DMS 273 (cell line): Measurements from ENCODE around the gene ZNF239.
"Not testable (repeated sequence)": the region's sequence is repeated elsewhere in the genome, so short reads cannot be mapped to it uniquely, and the experiment has no call there.

ENCODE experiments used
- DNase-seq: peaks from one replicate; lab custom pipeline; 2025; ENCODE audit not compliant: unreplicated experiment; lab: John Stamatoyannopoulos, UW

The ZNF239 gene

DNA sequence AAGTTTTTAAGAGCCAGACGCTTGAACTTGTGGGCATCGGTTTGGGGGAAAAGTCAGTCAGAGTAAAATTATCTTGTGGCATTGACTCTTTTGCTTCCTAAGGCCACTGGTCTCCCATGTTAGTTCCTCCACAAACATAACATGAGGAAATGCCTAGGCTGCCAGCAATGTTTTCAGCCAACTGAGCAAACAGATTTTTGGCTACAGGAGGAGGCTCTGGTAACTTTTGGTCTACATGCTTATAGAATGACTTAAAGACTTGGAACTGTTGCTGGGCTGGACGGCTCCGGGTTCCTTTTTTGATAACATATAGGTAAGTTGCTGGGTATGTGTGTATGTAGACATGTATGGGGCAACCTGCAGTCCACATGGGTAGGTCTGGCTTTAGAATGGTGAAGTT is 9.6 kb upstream of the ZNF239 start:
- DNase-seq, result no peak

DNA sequence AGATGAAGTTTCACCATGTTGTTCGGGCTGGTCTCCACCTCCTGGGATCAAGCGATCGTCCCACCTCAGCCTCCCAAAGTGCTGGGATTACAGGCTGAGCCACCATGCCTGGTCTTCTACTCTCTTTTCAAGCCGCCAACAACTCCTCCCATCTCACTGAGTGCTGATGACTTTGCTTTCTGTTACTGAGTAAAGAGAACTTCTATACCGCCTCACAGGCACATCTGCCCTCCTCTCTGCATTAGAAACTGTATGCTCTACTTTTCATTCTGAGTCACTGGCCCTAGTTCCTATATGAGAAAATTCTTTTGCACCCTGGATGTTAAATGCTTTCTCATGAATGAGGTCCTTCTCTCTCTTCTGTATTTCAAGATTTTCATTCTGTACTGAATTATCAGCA is 2.2 kb upstream of the ZNF239 start:
- DNase-seq, result no peak

DNA sequence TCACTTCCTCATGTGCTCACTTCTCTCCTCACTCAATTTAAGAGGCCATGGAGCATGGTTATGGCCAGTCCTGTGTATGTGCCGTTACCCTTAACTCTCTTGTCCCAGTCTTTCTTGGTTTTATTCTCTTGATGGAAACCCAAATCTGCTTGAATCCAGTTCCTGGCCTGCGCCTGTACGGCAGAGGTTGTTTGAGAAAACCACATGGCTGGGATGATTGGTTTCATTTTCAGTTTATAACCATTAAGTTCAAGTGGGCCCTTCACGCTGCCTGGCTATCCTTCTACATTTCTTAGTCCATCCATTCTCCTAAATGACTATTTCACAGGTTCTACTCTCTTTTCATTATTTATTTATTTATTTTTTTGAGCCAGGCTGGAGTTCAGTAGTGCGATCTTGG is 1.6 kb upstream of the ZNF239 start:
- no peak for DNase-seq

DNA sequence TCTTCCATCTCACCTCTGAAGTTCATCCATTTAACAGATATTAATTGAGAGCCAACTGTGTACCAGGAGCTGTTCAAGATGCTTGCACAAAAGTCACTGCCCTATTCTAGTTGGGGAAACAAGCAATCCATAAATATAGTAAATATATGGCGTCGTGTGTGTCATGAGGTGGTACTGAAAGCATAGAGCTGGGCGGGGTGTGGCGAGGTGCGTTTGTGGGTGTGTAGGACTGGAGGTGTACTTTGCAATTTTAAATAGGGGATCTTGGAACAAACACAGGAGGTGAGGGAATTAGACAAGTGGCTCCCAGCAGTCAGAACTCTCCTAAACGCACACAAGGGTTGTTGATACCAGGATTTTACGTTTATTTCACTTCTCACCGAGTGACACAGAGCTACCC is 490 bp upstream of the ZNF239 start:
- DNase-seq, result no peak

DNA sequence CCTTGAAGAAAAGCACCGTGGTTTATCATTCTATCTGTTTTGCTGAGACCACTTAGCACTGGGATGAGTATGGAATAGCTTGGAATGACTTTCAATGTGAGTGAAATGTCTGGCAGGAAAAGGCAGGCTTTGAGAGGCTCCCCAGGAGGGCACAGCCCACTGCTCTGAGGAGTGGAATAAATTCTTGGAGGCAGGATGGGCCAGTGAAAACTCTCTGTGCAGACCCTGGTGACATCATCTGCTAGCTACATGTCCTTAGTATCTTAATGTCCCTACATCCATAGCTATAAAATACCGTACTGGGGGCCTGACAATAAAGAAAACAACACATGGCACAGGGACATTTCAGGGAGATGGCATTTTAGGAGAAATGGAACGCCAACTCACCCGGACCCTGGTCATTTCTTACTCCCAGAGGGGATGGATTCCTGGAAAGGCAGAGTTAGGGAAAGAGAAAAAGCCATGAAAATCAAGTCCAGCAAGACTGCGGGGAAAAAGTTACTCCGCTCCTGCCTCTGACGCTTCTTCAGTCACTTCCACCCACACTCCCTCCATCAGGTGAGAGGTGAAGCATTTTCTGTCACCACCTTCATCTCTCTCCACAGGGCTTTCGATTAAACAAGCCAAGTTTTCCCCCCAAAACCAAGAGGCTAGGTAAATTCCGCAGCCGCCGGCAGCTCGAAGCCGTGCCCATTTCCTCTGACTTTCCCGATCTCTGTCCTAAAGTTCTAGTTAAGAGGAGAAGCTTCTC is 991 bp downstream of the ZNF239 start:
- DNase-seq, result peak; percentile 10

DNA sequence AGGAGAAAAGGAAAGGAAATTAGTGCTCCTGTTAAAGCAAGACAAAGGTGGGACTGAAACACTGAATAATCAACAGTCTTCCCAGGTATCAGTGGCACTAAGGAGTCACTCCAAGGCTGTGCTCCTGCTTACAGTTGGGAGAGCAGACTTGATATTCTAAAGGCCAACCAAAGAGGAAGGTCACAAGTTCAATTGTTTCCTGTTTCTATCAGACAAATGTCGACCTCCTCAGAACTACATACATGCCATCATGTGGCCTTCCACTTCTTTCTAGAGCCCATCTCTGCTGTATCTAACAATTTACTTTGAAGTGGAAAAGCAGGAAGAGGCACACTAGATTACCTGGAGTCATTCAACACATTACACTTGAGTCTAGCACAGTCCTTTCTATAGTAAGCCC is 3.4 kb downstream of the ZNF239 start:
- DNase-seq, result no peak

DNA sequence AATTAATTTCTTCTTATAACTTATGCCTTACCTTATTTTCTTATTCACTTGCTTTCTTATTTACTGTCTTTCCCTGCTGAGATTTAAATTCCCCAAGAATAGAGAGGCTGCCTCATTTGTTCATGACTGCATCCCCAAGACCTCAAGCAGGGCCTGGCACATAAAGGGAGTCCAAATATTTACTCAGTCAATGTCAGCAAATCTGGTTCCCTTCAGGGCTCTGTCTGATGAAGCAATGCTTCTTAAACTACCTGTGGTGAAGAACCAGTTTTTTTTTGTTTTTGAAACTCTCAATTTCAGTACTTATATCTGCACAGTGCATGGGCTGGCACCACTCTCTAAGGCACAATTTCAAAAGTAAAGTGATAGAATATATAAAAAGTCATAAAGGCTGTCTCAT is 4.7 kb downstream of the ZNF239 start:
- DNase-seq, result no peak

DNA sequence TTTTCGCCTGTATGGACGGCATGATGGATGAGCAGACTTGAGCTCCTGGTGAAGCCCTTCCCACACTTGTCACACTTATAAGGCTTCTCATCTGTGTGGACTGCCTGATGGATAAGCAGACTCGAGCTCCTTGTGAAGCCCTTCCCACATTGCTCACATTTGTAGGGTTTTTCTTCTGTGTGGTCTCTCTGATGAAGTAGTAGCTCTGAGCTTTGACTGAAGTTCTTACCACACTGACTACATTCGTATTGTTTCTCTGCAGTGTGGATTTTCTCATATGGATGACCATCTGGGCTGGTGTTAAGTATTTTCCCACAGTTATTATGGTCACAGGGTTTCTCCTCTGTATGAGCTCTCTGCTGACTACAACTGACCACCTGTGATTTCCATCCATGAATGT is 17.2 kb downstream of the ZNF239 start:
- DNase-seq, result no peak

DNA sequence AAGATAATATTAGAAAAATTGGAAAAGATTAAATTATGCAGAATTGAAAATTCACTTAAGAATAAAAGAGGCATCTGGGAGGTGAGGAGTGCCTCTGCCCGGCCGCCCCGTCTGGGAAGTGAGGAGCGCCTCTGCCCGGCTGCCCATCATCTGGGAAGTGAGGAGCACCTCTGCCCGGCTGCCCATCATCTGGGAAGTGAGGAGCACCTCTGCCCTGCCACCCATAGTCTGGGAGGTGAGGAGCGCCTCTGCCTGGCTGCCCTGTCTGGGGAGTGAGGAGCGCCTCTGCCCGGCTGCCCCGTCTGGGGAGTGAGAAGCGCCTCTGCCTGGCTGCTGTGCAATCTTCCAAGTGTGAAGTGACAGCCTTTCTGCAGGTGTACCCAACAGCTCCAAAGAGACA is 30.7 kb downstream of the ZNF239 start:
- not testable (repeated sequence) for DNase-seq

DNA sequence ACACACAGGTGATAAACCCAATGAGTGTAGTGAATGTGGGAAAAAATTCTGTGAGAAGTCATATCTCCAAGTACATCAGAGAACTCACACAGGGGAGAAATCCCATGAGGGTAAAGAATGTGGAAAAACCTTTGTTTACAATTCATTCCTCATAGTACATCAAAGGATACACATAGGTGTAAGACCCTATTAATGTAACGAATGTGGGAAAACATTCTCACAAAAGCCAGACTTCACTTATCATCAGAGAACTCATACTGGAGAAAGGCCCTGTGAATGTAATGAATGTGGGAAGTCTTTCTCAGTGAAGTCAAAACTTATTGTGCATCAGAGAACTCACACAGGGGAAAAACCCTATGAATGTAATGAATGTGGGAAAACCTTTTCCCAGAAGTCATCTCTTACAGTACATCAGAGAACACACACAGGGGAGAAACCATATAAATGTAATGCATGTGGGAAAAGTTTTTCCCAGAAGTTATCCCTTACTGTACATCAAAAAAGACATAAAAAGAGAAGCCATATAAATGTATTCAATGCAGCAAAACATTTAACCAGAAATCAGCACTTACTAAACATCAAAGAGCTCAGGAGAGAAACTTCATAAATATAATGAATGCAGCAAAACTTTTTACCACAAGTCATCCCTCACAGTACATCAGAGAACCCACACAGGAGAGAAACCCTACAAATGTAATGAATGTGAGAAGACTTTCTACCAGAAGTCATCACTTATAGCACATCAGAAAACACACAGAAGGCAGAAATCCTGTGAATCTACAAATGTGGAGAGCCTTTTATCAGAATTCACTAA is 49.8 kb downstream of the ZNF239 start:
- DNase-seq, result peak; percentile 1
